HepG2 (cell line): ENCODE measurements around the gene URB1. TPM values are rescaled to one million over a fixed set of nuclear protein-coding genes. Genes with fewer than 3 reads are reported as not detected.

ENCODE experiments used
- ATAC-seq: fragments of 200-7000 bp; cut with Tn5 transposase; 3 replicates; pipeline ENCODE4 v1.9.1; 2020; ENCODE audit warnings: mild to moderate bottlenecking, moderate library complexity
- BruUV-seq: library from RNA; stranded (reverse); fragments of 400-500 nt; replicated peaks from 2 replicates; lab custom pipeline; 2021; lab: Mats Ljungman, UMichigan
- CTCF ChIA-PET: fragments of 300-600 bp; formaldehyde crosslinking; extraction: SDS; loops from one replicate; lab custom pipeline; 2021; ENCODE audit warnings: low total read pairs, inconsistent platforms, low intra/inter-chr PET ratio; lab: Yijun Ruan, JAX
- POLR2A ChIA-PET: fragments of 350-600 bp; sonication (Branson Sonifier 250); formaldehyde crosslinking; loops from one replicate; lab custom pipeline; 2020; ENCODE audit warnings: antibody characterized with exemption, inconsistent platforms; lab: Yijun Ruan, JAX
- DNase-seq: peaks from one replicate; pipeline ENCODE4 v3.0.0-alpha.2; 2015; ENCODE audit warnings: low spot score
- FAIRE-seq: peaks from 3 replicates; lab custom pipeline; 2011; peaks lifted over from hg19 to GRCh38; lab: Jason Lieb, UNC
- H2AFZ ChIP-seq: one replicate; pipeline ENCODE4 v1.6.1; 2011; ENCODE audit warnings: low read length, inconsistent platforms
- H3K27ac ChIP-seq: fragments of 300-600 bp; 3 replicates; pipeline ENCODE4 v1.8.0; 2011; ENCODE audit warnings: mixed run types, mild to moderate bottlenecking, mixed read lengths, low read length, inconsistent platforms; ENCODE audit not compliant: insufficient read depth; ENCODE audit errors: extremely low read length
- H3K27me3 ChIP-seq, 2 experiments: fragments of 200-600 bp in 1 of 2; 2 replicates in 1 of 2; 3 replicates in 1 of 2; pipeline versions ENCODE4 v1.6.0 to v1.8.0; 2011; ENCODE audit warnings: low read length in 2 of 2, mild to moderate bottlenecking in 2 of 2, moderate library complexity in 2 of 2, inconsistent platforms in 1 of 2; ENCODE audit not compliant: insufficient read depth in 2 of 2, control insufficient read depth in 1 of 2
- H3K36me3 ChIP-seq, 2 experiments: fragments of 200-600 bp in 1 of 2; replicated peaks in 1 of 2; 2 replicates in 1 of 2; 3 replicates in 1 of 2; pipeline versions ENCODE4 v1.5.1 to v1.8.0; 2011; ENCODE audit warnings: low read length in 2 of 2, inconsistent platforms in 1 of 2; ENCODE audit not compliant: insufficient read depth in 2 of 2, control insufficient read depth in 1 of 2
- H3K4me1 ChIP-seq: 2 replicates; pipeline ENCODE4 v1.5.1; 2012; ENCODE audit warnings: low read length, inconsistent platforms; ENCODE audit not compliant: insufficient read depth
- H3K4me2 ChIP-seq: 2 replicates; pipeline ENCODE4 v1.6.0; 2011; ENCODE audit warnings: low read depth, low read length, inconsistent platforms
- H3K4me3 ChIP-seq, 3 experiments: fragments of 200-600 bp in 1 of 3; sonication (generic), shearing (Covaris generic) in 1 of 3; replicated peaks in 1 of 3; 2 replicates each; pipeline ENCODE4 v1.5.1; 2011 to 2016; ENCODE audit warnings: low read length in 3 of 3, inconsistent platforms in 2 of 3, low read depth in 2 of 3, mild to moderate bottlenecking in 2 of 3, control low read depth in 1 of 3, mixed read lengths in 1 of 3; ENCODE audit not compliant: insufficient read depth in 1 of 3
- H3K79me2 ChIP-seq: one replicate; pipeline ENCODE4 v1.6.1; 2011; ENCODE audit warnings: low read length, inconsistent platforms; ENCODE audit not compliant: insufficient read depth
- H3K9ac ChIP-seq: 2 replicates; pipeline ENCODE4 v1.6.0; 2011; ENCODE audit warnings: mild to moderate bottlenecking, low read depth, low read length, inconsistent platforms; ENCODE audit not compliant: insufficient read depth
- H3K9me3 ChIP-seq: 2 replicates; pipeline ENCODE4 v1.5.1; 2012; ENCODE audit warnings: mild to moderate bottlenecking, low read length
- H4K20me1 ChIP-seq: 2 replicates; pipeline ENCODE4 v1.6.0; 2011; ENCODE audit warnings: inconsistent platforms, mild to moderate bottlenecking, low read length, moderate library complexity; ENCODE audit not compliant: insufficient read depth
- CBX1 ChIP-seq: IDR thresholded peaks from one replicate; pipeline ENCODE4 v1.6.1; 2016; ENCODE audit warnings: antibody characterized with exemption, low read depth
- HCFC1 ChIP-seq: fragments of 150-350 bp; IDR thresholded peaks from 2 replicates; pipeline ENCODE4 v1.6.1; 2014; ENCODE audit warnings: low read depth, low read length
- JARID2 ChIP-seq: sonication (generic); formaldehyde crosslinking; IDR thresholded peaks from 2 replicates; pipeline ENCODE4 v1.8.1; 2023; ENCODE audit warnings: missing genetic modification reagents, inconsistent platforms; ENCODE audit not compliant: insufficient replicate concordance
- MAZ ChIP-seq, 2 experiments: sonication (generic) in 1 of 2; formaldehyde crosslinking in 1 of 2; IDR thresholded peaks; 2 replicates each; pipeline versions ENCODE4 v1.5.0 to v1.6.1; 2012 to 2020; ENCODE audit warnings: low read depth in 2 of 2, mild to moderate bottlenecking in 2 of 2, borderline replicate concordance in 1 of 2, improper control_type of control experiment in 1 of 2, low read length in 1 of 2, missing genetic modification reagents in 1 of 2, moderate library complexity in 1 of 2
- MIER3 ChIP-seq: IDR thresholded peaks from 2 replicates; pipeline ENCODE4 v1.6.1; 2016; ENCODE audit warnings: missing compliant biosample characterization, borderline replicate concordance
- MZF1 ChIP-seq: sonication (generic); formaldehyde crosslinking; IDR thresholded peaks from 2 replicates; pipeline ENCODE4 v1.8.1; 2023; ENCODE audit warnings: mild to moderate bottlenecking, missing genetic modification reagents, borderline replicate concordance
- NAIF1 ChIP-seq: sonication (generic); formaldehyde crosslinking; IDR thresholded peaks from 2 replicates; pipeline ENCODE4 v1.5.0; 2020; ENCODE audit warnings: mild to moderate bottlenecking, missing genetic modification reagents, borderline replicate concordance
- PRMT3 ChIP-seq: sonication (generic); formaldehyde crosslinking; IDR thresholded peaks from 2 replicates; pipeline ENCODE4 v1.8.1; 2022; ENCODE audit warnings: low read depth, mild to moderate bottlenecking, moderate library complexity, missing genetic modification reagents, borderline replicate concordance
- SMAD1 ChIP-seq: sonication (generic); formaldehyde crosslinking; IDR thresholded peaks from 2 replicates; pipeline ENCODE4 v1.4.0; 2020; ENCODE audit warnings: missing genetic modification reagents, low read depth, mild to moderate bottlenecking, borderline replicate concordance
- TARDBP ChIP-seq: sonication (generic); formaldehyde crosslinking; IDR thresholded peaks from 2 replicates; pipeline ENCODE4 v1.8.0; 2022; ENCODE audit warnings: mild to moderate bottlenecking, missing genetic modification reagents
- ZSCAN29 ChIP-seq: sonication (generic); formaldehyde crosslinking; conservative IDR thresholded peaks from 2 replicates; pipeline ENCODE4 v1.4.0; 2020; ENCODE audit warnings: mild to moderate bottlenecking, missing genetic modification reagents
- WGBS: methylation state at CpG from one replicate; pipeline ENCODE4 v1.1.6; 2017; ENCODE audit warnings: low lambda C conversion rate; 5-methylcytosine and 5-hydroxymethylcytosine counted together
- in situ Hi-C: cut with HindIII; loops from 2 replicates; pipeline ENCODE4 v1.10.0; 2017; ENCODE audit warnings: low pct_unique_long_range_greater_than_20kb; ENCODE audit not compliant: extremely low pct_ligation_motif_present
- intact Hi-C: fragments of 100-400 bp; cut with micrococcal nuclease; formaldehyde crosslinking; loops from one replicate; pipeline ENCODE4 v1.10.0; 2022; ENCODE audit not compliant: unreplicated experiment
- polyA plus RNA-seq, 8 experiments: library from polyadenylated mRNA; depleted of rRNA in 3 of 8; stranded (reverse) in 7 of 8; unstranded in 1 of 8; fragments of >200 nt; fragmentation: Illumina TruSeq in 4 of 8; extraction: Trizol in 4 of 8; gene quantifications; 2 replicates each; pipeline versions ENCODE4 v1.2.1 to v1.2.3, GENCODE V29; 2011 to 2016; ENCODE audit warnings: low read depth in 4 of 8, missing spikeins in 1 of 8, mixed read lengths in 1 of 8; ENCODE audit not compliant: insufficient read depth in 1 of 8
- total RNA-seq, 5 experiments: library from RNA; depleted of rRNA; stranded (reverse); fragments of >200 nt; fragmentation: Illumina TruSeq; extraction: Trizol; gene quantifications; 2 replicates each; pipeline ENCODE4 v1.2.3, GENCODE V29; 2016; ENCODE audit warnings: low read depth in 1 of 5
- TF ChIP-seq, protein P1 (sequence below): sonication (generic); IDR thresholded peaks from 2 replicates; pipeline ENCODE4 v1.6.1; 2016; ENCODE audit warnings: low read depth, borderline replicate concordance

Gene URB1
- total and polyA plus RNA-seq, 2 of the 13 experiments (the other 11 are each of a cell fraction or from before 2014, with no cell fraction given) = 4.5 to 16.7 TPM

DNA sequence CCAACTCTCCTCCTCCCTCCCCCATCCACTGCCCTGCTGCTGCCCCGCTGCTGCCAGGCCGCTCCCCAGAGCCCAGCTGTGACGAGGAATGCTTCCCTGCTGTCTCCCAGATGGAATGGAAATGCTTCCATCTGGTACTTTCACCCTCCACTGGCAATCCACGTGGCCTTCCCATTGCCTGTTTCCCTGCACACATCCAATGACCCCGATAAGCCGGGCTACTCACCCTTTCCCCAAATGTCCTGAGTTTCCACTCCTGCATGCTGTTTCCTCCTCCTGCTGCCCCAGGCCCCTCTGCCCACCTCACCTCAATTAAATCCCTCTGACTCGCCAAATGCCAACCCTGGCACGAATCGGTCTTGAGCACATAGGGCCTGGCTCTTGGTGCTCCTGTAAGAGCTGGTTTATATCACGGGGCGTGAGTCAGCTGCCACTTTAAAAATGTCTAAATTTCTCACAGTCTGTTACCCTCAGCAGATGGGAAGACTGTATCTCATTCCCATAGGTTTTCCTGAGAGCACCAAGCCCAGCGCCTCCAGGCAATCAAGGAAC is 57.8 kb downstream of the URB1 start:
- Histone ChIP-seq H3K79me2 (no peaks in the 10 kb centered on the region), H2AFZ (no peak overlapping the region), H3K4me2 (no peak overlapping the region), H3K9ac (no peak overlapping the region), H3K4me1 (peaks cover 35% of the 10 kb centered on the region), H3K4me3 (no peak overlapping the region), H4K20me1 (no peaks in the 10 kb centered on the region), H3K27me3 (no peaks in the 10 kb centered on the region), H3K9me3 (no peaks in the 10 kb centered on the region), H3K36me3 (peaks cover 30 to 57% of the 10 kb centered on the region in 2 experiments)
- ChIA-PET POLR2A (no interaction called here), CTCF (no interaction called here)
- DNase-seq (no peak), FAIRE-seq (no peak), ATAC-seq (no peak)
- WGBS = 97% methylated on average over 12 of the region's 12 CpGs
- intact Hi-C loops = loop anchor here (5.0 to 10.0 kb wide), 2 partner anchors 38 to 60 kb away; partner anchors contain the start of genes MIS18A and MRAP
- TF ChIP-seq JARID2 = no peak
- TF ChIP-seq SMAD1 = no peak
- TF ChIP-seq CBX1 = no peak
- TF ChIP-seq PRMT3 (CRISPR knock-in tag) = no peak
- TF ChIP-seq ZSCAN29 (CRISPR knock-in tag) = no peak
- no peak for TF ChIP-seq MIER3 (CRISPR knock-in tag)
- TF ChIP-seq HCFC1 = no peak
- no peak for TF ChIP-seq NAIF1
- TF ChIP-seq TARDBP (CRISPR knock-in tag) = no peak
- no peak for TF ChIP-seq MZF1 (CRISPR knock-in tag)
- no peak for TF ChIP-seq MAZ (IDR thresholded peaks at IDR 0.05; ENCODE audit: borderline replicate concordance, low read depth, low read length)
- no peak for TF ChIP-seq MAZ (CRISPR knock-in tag; IDR thresholded peaks at IDR 0.05; ENCODE audit: low read depth)
- TF ChIP-seq, protein P1, sequence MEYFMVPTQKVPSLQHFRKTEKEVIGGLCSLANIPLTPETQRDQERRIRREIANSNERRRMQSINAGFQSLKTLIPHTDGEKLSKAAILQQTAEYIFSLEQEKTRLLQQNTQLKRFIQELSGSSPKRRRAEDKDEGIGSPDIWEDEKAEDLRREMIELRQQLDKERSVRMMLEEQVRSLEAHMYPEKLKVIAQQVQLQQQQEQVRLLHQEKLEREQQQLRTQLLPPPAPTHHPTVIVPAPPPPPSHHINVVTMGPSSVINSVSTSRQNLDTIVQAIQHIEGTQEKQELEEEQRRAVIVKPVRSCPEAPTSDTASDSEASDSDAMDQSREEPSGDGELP = no peak
- TF ChIP-seq, all 625 proteins: peak for 0
- H3K27ac ChIP-seq = no peak overlapping the region
- in situ Hi-C loops = no loop called here
- BruUV-seq = no TSS peak
